OCI-LY3 (cell line): Measurements from ENCODE around the gene NKAIN4.

Source experiments
- EZH2phosphoT487 ChIP-seq: fragments of 200-600 bp; shearing (Covaris generic); IDR thresholded peaks from 2 replicates; pipeline ENCODE4 v1.6.1; 2018; ENCODE audit warnings: antibody characterized with exemption, mixed run types, low read depth
- TF ChIP-seq, protein P1 (sequence below): fragments of 200-600, 300-600 bp; sonication (generic); IDR thresholded peaks from 2 replicates; pipeline ENCODE4 v1.5.1; 2014; ENCODE audit warnings: antibody characterized with exemption, low read length, low read depth

DNA sequence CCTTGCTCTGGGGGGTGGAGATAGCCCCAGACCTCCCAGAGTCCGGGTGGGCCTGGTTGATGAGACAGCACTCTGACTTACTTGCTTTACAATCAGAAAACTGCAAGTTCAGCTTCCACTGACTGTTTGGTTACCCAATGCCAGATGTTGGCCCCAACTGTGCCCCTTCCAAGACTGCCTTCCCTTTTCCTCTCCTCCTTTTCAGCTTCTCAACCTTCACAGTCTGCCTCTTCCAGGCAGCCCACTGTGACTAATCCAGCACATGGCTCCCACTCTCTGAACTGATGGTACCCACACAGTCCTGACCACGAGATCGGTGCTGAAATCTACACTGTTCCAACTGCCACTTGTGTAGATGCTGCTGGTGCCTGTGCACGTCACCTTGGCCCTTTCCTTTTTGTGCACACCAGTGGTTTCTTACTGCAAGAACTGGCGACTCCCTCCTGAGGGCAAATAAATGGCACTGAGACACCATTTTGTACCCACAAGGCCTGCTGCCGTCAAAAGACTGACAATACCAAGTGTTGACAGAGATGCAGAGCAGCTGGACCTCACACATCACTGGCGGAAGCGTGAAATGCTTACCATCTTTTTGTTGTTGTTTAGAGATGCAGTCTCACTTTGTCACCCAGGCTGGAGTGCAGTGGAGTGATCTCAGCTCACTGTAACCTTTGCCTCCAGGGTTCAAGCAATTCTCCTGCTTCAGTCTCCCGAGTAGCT is 16.5 kb upstream of the NKAIN4 start:
- TF ChIP-seq, protein P1, sequence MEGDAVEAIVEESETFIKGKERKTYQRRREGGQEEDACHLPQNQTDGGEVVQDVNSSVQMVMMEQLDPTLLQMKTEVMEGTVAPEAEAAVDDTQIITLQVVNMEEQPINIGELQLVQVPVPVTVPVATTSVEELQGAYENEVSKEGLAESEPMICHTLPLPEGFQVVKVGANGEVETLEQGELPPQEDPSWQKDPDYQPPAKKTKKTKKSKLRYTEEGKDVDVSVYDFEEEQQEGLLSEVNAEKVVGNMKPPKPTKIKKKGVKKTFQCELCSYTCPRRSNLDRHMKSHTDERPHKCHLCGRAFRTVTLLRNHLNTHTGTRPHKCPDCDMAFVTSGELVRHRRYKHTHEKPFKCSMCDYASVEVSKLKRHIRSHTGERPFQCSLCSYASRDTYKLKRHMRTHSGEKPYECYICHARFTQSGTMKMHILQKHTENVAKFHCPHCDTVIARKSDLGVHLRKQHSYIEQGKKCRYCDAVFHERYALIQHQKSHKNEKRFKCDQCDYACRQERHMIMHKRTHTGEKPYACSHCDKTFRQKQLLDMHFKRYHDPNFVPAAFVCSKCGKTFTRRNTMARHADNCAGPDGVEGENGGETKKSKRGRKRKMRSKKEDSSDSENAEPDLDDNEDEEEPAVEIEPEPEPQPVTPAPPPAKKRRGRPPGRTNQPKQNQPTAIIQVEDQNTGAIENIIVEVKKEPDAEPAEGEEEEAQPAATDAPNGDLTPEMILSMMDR = no peak
- TF ChIP-seq EZH2phosphoT487 = no peak
